OCI-LY3 (cell line): ENCODE data around the gene KLK14.

Experiments
- H2AFZ ChIP-seq: fragments of 200-600, 300-600 bp; shearing (Covaris generic); 2 replicates; pipeline ENCODE4 v1.6.0; 2014; ENCODE audit warnings: antibody characterized with exemption, low read depth, low read length
- H3K27ac ChIP-seq: fragments of 200-600, 300-600 bp; sonication (generic); 2 replicates; pipeline ENCODE4 v1.5.1; 2014; ENCODE audit warnings: mild to moderate bottlenecking, low read length, moderate library complexity, mixed read lengths
- H3K27me3 ChIP-seq: fragments of 200-600, 300-600 bp; sonication (generic); 2 replicates; pipeline ENCODE4 v1.6.1; 2014; ENCODE audit warnings: low read depth, low read length, mixed read lengths
- H3K36me3 ChIP-seq: fragments of 200-600, 300-600 bp; sonication (generic); replicated peaks from 2 replicates; pipeline ENCODE3; 2014; ENCODE audit warnings: low read depth, low read length, mixed read lengths
- H3K4me1 ChIP-seq: fragments of 300-600, 200-600 bp; sonication (generic); 2 replicates; pipeline ENCODE4 v1.6.1; 2014; ENCODE audit warnings: low read length, mixed read lengths
- H3K4me2 ChIP-seq: fragments of 200-600, 300-600 bp; sonication (generic); 2 replicates; pipeline ENCODE4 v1.6.1; 2014; ENCODE audit warnings: low read length, mixed read lengths
- H3K4me3 ChIP-seq: fragments of 300-600, 200-600 bp; sonication (generic); 2 replicates; pipeline ENCODE4 v1.5.1; 2014; ENCODE audit warnings: antibody characterized with exemption, mild to moderate bottlenecking, low read length, moderate library complexity
- H3K79me2 ChIP-seq: fragments of 300-600, 200-600 bp; shearing (Covaris generic); 2 replicates; pipeline ENCODE4 v1.6.1; 2014; ENCODE audit warnings: mild to moderate bottlenecking, low read length, mixed read lengths
- H3K9ac ChIP-seq: fragments of 300-600, 200-600 bp; shearing (Covaris generic); 2 replicates; pipeline ENCODE4 v1.6.0; 2014; ENCODE audit warnings: mild to moderate bottlenecking, low read length, moderate library complexity
- H3K9me3 ChIP-seq: fragments of 200-600, 300-600 bp; shearing (Covaris generic); 2 replicates; pipeline ENCODE4 v1.6.1; 2014; ENCODE audit warnings: low read length, mixed read lengths; ENCODE audit not compliant: insufficient read depth
- H4K20me1 ChIP-seq: fragments of 200-600, 300-600 bp; sonication (generic); 2 replicates; pipeline ENCODE4 v1.6.1; 2016; ENCODE audit warnings: low read length, mixed read lengths; ENCODE audit not compliant: insufficient read depth
- EZH2phosphoT487 ChIP-seq: fragments of 200-600 bp; shearing (Covaris generic); IDR thresholded peaks from 2 replicates; pipeline ENCODE4 v1.6.1; 2018; ENCODE audit warnings: antibody characterized with exemption, mixed run types, low read depth
- TF ChIP-seq, protein P1 (sequence below): fragments of 200-600, 300-600 bp; sonication (generic); IDR thresholded peaks from 2 replicates; pipeline ENCODE4 v1.5.1; 2014; ENCODE audit warnings: antibody characterized with exemption, low read length, low read depth

KLK14 gene

GRCh38 chr19:51086153-51086850 is 3.6 kb upstream of the KLK14 start:
- Histone ChIP-seq H2AFZ (no peak overlapping the region), H3K79me2 (no peaks in the 10 kb centered on the region), H3K4me3 (no peak overlapping the region), H3K27ac (no peak overlapping the region), H3K36me3 (no peaks in the 10 kb centered on the region), H3K4me2 (no peak overlapping the region), H3K27me3 (peaks cover 6% of the 10 kb centered on the region), H3K9me3 (no peaks in the 10 kb centered on the region), H4K20me1 (no peaks in the 10 kb centered on the region; the same call in 1 of the 2 replicates), H3K4me1 (no peaks in the 10 kb centered on the region), H3K9ac (no peak overlapping the region)
- TF ChIP-seq, protein P1, sequence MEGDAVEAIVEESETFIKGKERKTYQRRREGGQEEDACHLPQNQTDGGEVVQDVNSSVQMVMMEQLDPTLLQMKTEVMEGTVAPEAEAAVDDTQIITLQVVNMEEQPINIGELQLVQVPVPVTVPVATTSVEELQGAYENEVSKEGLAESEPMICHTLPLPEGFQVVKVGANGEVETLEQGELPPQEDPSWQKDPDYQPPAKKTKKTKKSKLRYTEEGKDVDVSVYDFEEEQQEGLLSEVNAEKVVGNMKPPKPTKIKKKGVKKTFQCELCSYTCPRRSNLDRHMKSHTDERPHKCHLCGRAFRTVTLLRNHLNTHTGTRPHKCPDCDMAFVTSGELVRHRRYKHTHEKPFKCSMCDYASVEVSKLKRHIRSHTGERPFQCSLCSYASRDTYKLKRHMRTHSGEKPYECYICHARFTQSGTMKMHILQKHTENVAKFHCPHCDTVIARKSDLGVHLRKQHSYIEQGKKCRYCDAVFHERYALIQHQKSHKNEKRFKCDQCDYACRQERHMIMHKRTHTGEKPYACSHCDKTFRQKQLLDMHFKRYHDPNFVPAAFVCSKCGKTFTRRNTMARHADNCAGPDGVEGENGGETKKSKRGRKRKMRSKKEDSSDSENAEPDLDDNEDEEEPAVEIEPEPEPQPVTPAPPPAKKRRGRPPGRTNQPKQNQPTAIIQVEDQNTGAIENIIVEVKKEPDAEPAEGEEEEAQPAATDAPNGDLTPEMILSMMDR = no peak
- no peak for TF ChIP-seq EZH2phosphoT487

DNA sequence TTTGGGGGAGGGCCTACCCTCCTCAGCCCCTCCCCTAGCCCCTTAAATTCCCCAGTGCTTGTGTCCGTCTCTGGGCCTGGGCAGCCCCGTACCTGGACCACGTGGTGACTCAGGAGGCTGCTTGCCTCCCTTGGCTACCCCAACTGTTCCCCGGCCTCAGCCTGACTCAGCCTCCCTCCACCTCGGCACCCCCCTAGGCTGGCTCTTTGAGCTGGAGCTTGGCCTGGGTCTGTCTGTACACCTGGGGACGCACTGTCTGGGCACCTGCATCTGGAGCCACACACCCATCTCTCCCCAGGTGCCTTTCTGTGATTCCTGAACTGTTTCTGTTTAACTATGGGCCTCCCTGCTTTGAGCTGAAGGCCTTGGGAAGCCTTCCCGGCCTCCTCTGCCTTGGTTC is 1.8 kb upstream of the KLK14 start:
- no peaks in the 10 kb centered on the region for H3K9me3 ChIP-seq
- H3K4me2 ChIP-seq = no peak overlapping the region
- H4K20me1 ChIP-seq = no peaks in the 10 kb centered on the region
- no peaks in the 10 kb centered on the region for H3K79me2 ChIP-seq
- TF ChIP-seq, protein P1 = no peak
- no peak for TF ChIP-seq EZH2phosphoT487
- H3K36me3 ChIP-seq = no peaks in the 10 kb centered on the region
- H3K4me3 ChIP-seq = no peak overlapping the region
- no peak overlapping the region for H2AFZ ChIP-seq
- no peak overlapping the region for H3K27ac ChIP-seq
- no peak overlapping the region for H3K9ac ChIP-seq
- H3K4me1 ChIP-seq = no peaks in the 10 kb centered on the region
- peaks cover 6% of the 10 kb centered on the region for H3K27me3 ChIP-seq

- no peak overlapping the region for H3K9ac ChIP-seq
- no peaks in the 10 kb centered on the region for H3K9me3 ChIP-seq
- H3K4me1 ChIP-seq = no peaks in the 10 kb centered on the region
- no peak overlapping the region for H3K4me3 ChIP-seq
- H4K20me1 ChIP-seq = no peaks in the 10 kb centered on the region
- H2AFZ ChIP-seq = no peak overlapping the region
- peaks cover 6% of the 10 kb centered on the region for H3K27me3 ChIP-seq
- no peak for TF ChIP-seq EZH2phosphoT487
- TF ChIP-seq, protein P1 = no peak
- no peaks in the 10 kb centered on the region for H3K36me3 ChIP-seq
- H3K79me2 ChIP-seq = no peaks in the 10 kb centered on the region
- no peak overlapping the region for H3K4me2 ChIP-seq
- no peak overlapping the region for H3K27ac ChIP-seq
These were observed 1.1 kb upstream of the KLK14 start for GRCh38 chr19:51083783-51084182.

DNA sequence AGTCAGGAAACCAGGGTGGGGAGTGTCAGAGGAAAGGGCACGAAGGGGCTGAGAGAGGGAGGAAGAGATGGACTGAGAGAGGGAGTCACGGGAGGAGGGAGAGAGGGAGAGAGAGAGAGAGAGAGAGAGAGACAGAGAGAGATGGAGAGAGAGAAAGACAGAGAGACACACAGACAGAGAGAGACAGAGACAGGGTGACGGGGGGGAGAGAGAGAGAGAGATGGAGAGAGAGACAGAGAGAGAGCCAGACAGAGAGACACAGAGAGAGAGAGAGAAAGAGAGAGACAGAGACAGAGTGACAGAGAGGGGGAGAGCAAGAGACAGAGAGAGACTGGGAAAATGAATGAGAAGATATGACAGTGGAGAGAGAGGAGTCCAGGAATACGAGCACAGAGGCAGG is 494 bp upstream of the KLK14 start:
- H3K4me2 ChIP-seq = no peak overlapping the region
- no peaks in the 10 kb centered on the region for H3K79me2 ChIP-seq
- H3K27ac ChIP-seq = no peak overlapping the region
- H3K4me1 ChIP-seq = no peaks in the 10 kb centered on the region
- no peak overlapping the region for H3K4me3 ChIP-seq
- peaks cover 6% of the 10 kb centered on the region for H3K27me3 ChIP-seq
- TF ChIP-seq, protein P1 = no peak
- no peak for TF ChIP-seq EZH2phosphoT487
- no peaks in the 10 kb centered on the region for H3K9me3 ChIP-seq
- H2AFZ ChIP-seq = no peak overlapping the region
- no peak overlapping the region for H3K9ac ChIP-seq
- no peaks in the 10 kb centered on the region for H3K36me3 ChIP-seq
- no peaks in the 10 kb centered on the region for H4K20me1 ChIP-seq
